CD1c-positive myeloid dendritic cell (primary cell): ENCODE data around the gene HTRA1.

ENCODE experiments used
- DNase-seq: peaks from one replicate; pipeline ENCODE4 v3.0.0-alpha.2; 2016; ENCODE audit errors: extremely low spot score

HTRA1 gene

GRCh38 chr10:122473116-122473515 is 11.8 kb downstream of the HTRA1 start:
- DNase-seq = no peak

- DNase-seq = no peak
Measured at GRCh38 chr10:122474131-122474818, 12.9 kb downstream of the HTRA1 start.

GRCh38 chr10:122475100-122475499 is 13.7 kb downstream of the HTRA1 start:
- DNase-seq = no peak

GRCh38 chr10:122475591-122476332 is 14.4 kb downstream of the HTRA1 start:
- no peak for DNase-seq

- no peak for DNase-seq
Measured at GRCh38 chr10:122476333-122476695, 15.0 kb downstream of the HTRA1 start.

GRCh38 chr10:122477436-122477835 is 16.1 kb downstream of the HTRA1 start:
- DNase-seq = no peak

GRCh38 chr10:122478971-122479370 is 17.6 kb downstream of the HTRA1 start:
- no peak for DNase-seq

GRCh38 chr10:122480146-122480833 is 18.9 kb downstream of the HTRA1 start:
- DNase-seq = no peak

GRCh38 chr10:122481296-122482056 is 20.1 kb downstream of the HTRA1 start:
- no peak for DNase-seq

- DNase-seq = no peak
Measured at GRCh38 chr10:122484276-122485060, 23.1 kb downstream of the HTRA1 start.

- peak; percentile 32 for DNase-seq
Measured at GRCh38 chr10:122485670-122486069, 24.3 kb downstream of the HTRA1 start.

GRCh38 chr10:122486406-122487080 is 25.2 kb downstream of the HTRA1 start:
- DNase-seq = no peak

- DNase-seq = no peak
Measured at GRCh38 chr10:122487174-122487765, 25.9 kb downstream of the HTRA1 start.

GRCh38 chr10:122490268-122490667 is 28.9 kb downstream of the HTRA1 start:
- no peak for DNase-seq

- no peak for DNase-seq
Measured at GRCh38 chr10:122490786-122491680, 29.7 kb downstream of the HTRA1 start.

GRCh38 chr10:122492006-122492405 is 30.7 kb downstream of the HTRA1 start:
- no peak for DNase-seq

GRCh38 chr10:122492999-122493481 is 31.7 kb downstream of the HTRA1 start:
- DNase-seq = no peak

- DNase-seq = no peak
Measured at GRCh38 chr10:122493761-122494160, 32.4 kb downstream of the HTRA1 start.

- no peak for DNase-seq
Measured at GRCh38 chr10:122494173-122494820, 32.9 kb downstream of the HTRA1 start.
